H1 (cell line): ENCODE results near the gene AHDC1. TPM values are rescaled to one million over a fixed set of nuclear protein-coding genes. Genes with fewer than 3 reads are reported as not detected.
A peak's percentile ranks its signal among the peaks of the same experiment; 100 is the strongest.

Experiments used
- CTCF ChIA-PET: fragments of 300-600 bp; sonication (Branson Sonifier 250); formaldehyde crosslinking; loops from one replicate; lab custom pipeline; 2021; ENCODE audit not compliant: partially characterized antibody; lab: Charles Lee
- POLR2A ChIA-PET: fragments of 300-600 bp; sonication (Branson Sonifier 250); formaldehyde crosslinking; loops from one replicate; lab custom pipeline; 2021; ENCODE audit warnings: inconsistent platforms; ENCODE audit not compliant: partially characterized antibody; lab: Charles Lee
- DNase-seq, 2 experiments: peaks; one replicate each; pipeline versions ENCODE4 v3.0.0 to v3.0.0-alpha.2; 2010 to 2022; ENCODE audit warnings: low spot score in 2 of 2, low read depth in 1 of 2, mixed read lengths in 1 of 2
- FAIRE-seq: peaks from 2 replicates; lab custom pipeline; 2011; peaks lifted over from hg19 to GRCh38; lab: Jason Lieb, UNC
- H2AFZ ChIP-seq: 2 replicates; pipeline ENCODE4 v1.8.1; 2012; ENCODE audit warnings: low read length, inconsistent platforms
- H2AK5ac ChIP-seq: 2 replicates; pipeline ENCODE4 v1.6.1; 2013; ENCODE audit warnings: low read depth, low read length
- H2BK120ac ChIP-seq: replicated peaks from 2 replicates; pipeline ENCODE3; 2013; ENCODE audit warnings: low read depth, low read length, inconsistent platforms
- H2BK12ac ChIP-seq: 2 replicates; pipeline ENCODE4 v1.6.1; 2013; ENCODE audit warnings: low read depth, low read length
- H2BK15ac ChIP-seq: 2 replicates; pipeline ENCODE4 v1.6.1; 2013; ENCODE audit warnings: low read length
- H2BK20ac ChIP-seq: 2 replicates; pipeline ENCODE4 v1.6.1; 2013; ENCODE audit warnings: low read length
- H2BK5ac ChIP-seq: 2 replicates; pipeline ENCODE4 v1.6.1; 2013; ENCODE audit warnings: low read depth, low read length
- H3K14ac ChIP-seq: 2 replicates; pipeline ENCODE4 v1.6.1; 2013; ENCODE audit warnings: inconsistent platforms; ENCODE audit not compliant: insufficient read length
- H3K18ac ChIP-seq: 2 replicates; pipeline ENCODE4 v1.6.1; 2013; ENCODE audit warnings: low read length; ENCODE audit errors: extremely low read depth
- H3K23ac ChIP-seq: 2 replicates; pipeline ENCODE4 v1.6.1; 2013; ENCODE audit warnings: inconsistent platforms; ENCODE audit not compliant: insufficient read length
- H3K23me2 ChIP-seq: 2 replicates; pipeline ENCODE4 v1.6.1; 2013; ENCODE audit warnings: low read depth, low read length
- H3K27ac ChIP-seq: 2 replicates; pipeline ENCODE4 v1.6.1; 2011; ENCODE audit warnings: low read depth, low read length, inconsistent platforms
- H3K27me3 ChIP-seq, 4 experiments: replicated peaks in 1 of 4; 1 replicate in 1 of 4; 2 replicates in 3 of 4; pipeline versions ENCODE4 v1.6.1 to v1.8.1; 2011 to 2013; ENCODE audit warnings: low read length in 3 of 4, mild to moderate bottlenecking in 3 of 4, inconsistent platforms in 2 of 4, mixed read lengths in 2 of 4, moderate library complexity in 1 of 4; ENCODE audit not compliant: control insufficient read depth in 3 of 4, insufficient read depth in 3 of 4; ENCODE audit errors: extremely low read depth in 1 of 4
- H3K36me3 ChIP-seq, 4 experiments: 2 replicates each; pipeline versions ENCODE4 v1.6.1 to v1.8.1; 2011 to 2013; ENCODE audit warnings: mild to moderate bottlenecking in 4 of 4, low read length in 3 of 4, moderate library complexity in 2 of 4, control low read depth in 1 of 4, inconsistent platforms in 1 of 4; ENCODE audit not compliant: insufficient read depth in 4 of 4, control insufficient read depth in 2 of 4
- H3K4ac ChIP-seq: replicated peaks from 2 replicates; pipeline ENCODE3; 2013; ENCODE audit warnings: low read length, low read depth, mixed read lengths, inconsistent platforms; ENCODE audit not compliant: insufficient read length
- H3K4me1 ChIP-seq, 4 experiments: replicated peaks in 1 of 4; 1 replicate in 1 of 4; 2 replicates in 3 of 4; pipeline versions ENCODE4 v1.6.1 to v1.8.1; 2011 to 2013; ENCODE audit warnings: low read length in 3 of 4, inconsistent platforms in 2 of 4, mixed read lengths in 1 of 4; ENCODE audit not compliant: insufficient read depth in 4 of 4, control insufficient read depth in 3 of 4
- H3K4me2 ChIP-seq, 2 experiments: 2 replicates each; pipeline versions ENCODE4 v1.6.1 to v1.8.1; 2011 to 2013; ENCODE audit warnings: low read depth in 2 of 2, low read length in 2 of 2, control low read depth in 1 of 2, inconsistent platforms in 1 of 2, mild to moderate bottlenecking in 1 of 2; ENCODE audit not compliant: insufficient read depth in 1 of 2
- H3K4me3 ChIP-seq, 4 experiments: fragments of 200-600, 300-600 bp in 1 of 4; sonication (generic), shearing (Covaris generic), sonication (Bioruptor Twin) in 1 of 4; 2 replicates each; pipeline versions ENCODE4 v1.5.1 to v1.8.1; 2011 to 2016; ENCODE audit warnings: low read length in 4 of 4, low read depth in 3 of 4, control low read depth in 2 of 4, inconsistent platforms in 2 of 4, mild to moderate bottlenecking in 2 of 4, mixed read lengths in 1 of 4, moderate library complexity in 1 of 4; ENCODE audit not compliant: insufficient read depth in 2 of 4; ENCODE audit errors: extremely low read depth in 1 of 4
- H3K56ac ChIP-seq: replicated peaks from 2 replicates; pipeline ENCODE3; 2013; ENCODE audit warnings: low read depth, mild to moderate bottlenecking, mixed read lengths, low read length, inconsistent platforms; ENCODE audit not compliant: insufficient read length
- H3K79me1 ChIP-seq: 2 replicates; pipeline ENCODE4 v1.6.1; 2013; ENCODE audit warnings: low read depth, low read length, control low read depth
- H3K79me2 ChIP-seq, 2 experiments: 2 replicates each; pipeline versions ENCODE4 v1.6.1 to v1.8.1; 2012 to 2013; ENCODE audit warnings: low read length in 2 of 2, mild to moderate bottlenecking in 2 of 2, inconsistent platforms in 1 of 2; ENCODE audit not compliant: insufficient read depth in 2 of 2, control insufficient read depth in 1 of 2
- H3K9ac ChIP-seq, 4 experiments: replicated peaks in 1 of 4; 1 replicate in 1 of 4; 2 replicates in 3 of 4; pipeline versions ENCODE4 v1.6.1 to v1.8.1; 2011 to 2013; ENCODE audit warnings: low read depth in 3 of 4, low read length in 3 of 4, control low read depth in 2 of 4, mild to moderate bottlenecking in 2 of 4, moderate library complexity in 2 of 4, inconsistent platforms in 1 of 4; ENCODE audit errors: extremely low read depth in 1 of 4
- H3K9me3 ChIP-seq, 2 experiments: 2 replicates each; pipeline versions ENCODE4 v1.6.1 to v1.8.1; 2012 to 2013; ENCODE audit warnings: mild to moderate bottlenecking in 2 of 2, moderate library complexity in 2 of 2, control low read depth in 1 of 2, inconsistent platforms in 1 of 2, low read depth in 1 of 2, low read length in 1 of 2, mixed read lengths in 1 of 2; ENCODE audit not compliant: insufficient read depth in 2 of 2
- H4K20me1 ChIP-seq, 2 experiments: replicated peaks in 1 of 2; 2 replicates each; pipeline versions ENCODE3 to v1.8.1; 2011 to 2013; ENCODE audit warnings: inconsistent platforms in 2 of 2, low read length in 2 of 2, mild to moderate bottlenecking in 1 of 2; ENCODE audit not compliant: insufficient read depth in 2 of 2, control insufficient read depth in 1 of 2
- H4K5ac ChIP-seq: 2 replicates; pipeline ENCODE4 v1.6.1; 2013; ENCODE audit warnings: low read length, low read depth, mixed read lengths, inconsistent platforms; ENCODE audit not compliant: insufficient read length
- H4K8ac ChIP-seq: 2 replicates; pipeline ENCODE4 v1.8.0; 2013; ENCODE audit warnings: mild to moderate bottlenecking, moderate library complexity, low read length, inconsistent platforms; ENCODE audit not compliant: insufficient read depth; ENCODE audit errors: extremely low read depth
- H4K91ac ChIP-seq: replicated peaks from 2 replicates; pipeline ENCODE3; 2013; ENCODE audit warnings: low read length, mixed read lengths, inconsistent platforms; ENCODE audit not compliant: insufficient read length
- CBX5 ChIP-seq: fragments of 300-800, 300-1000 bp; sonication (generic); IDR thresholded peaks from 2 replicates; pipeline ENCODE4 v1.7.1; 2016; ENCODE audit warnings: antibody characterized with exemption, low read length, low read depth
- SP4 ChIP-seq: IDR thresholded peaks from 2 replicates; pipeline ENCODE4 v1.6.1; 2012; ENCODE audit warnings: low read length, inconsistent platforms
- SRF ChIP-seq: IDR thresholded peaks from 2 replicates; pipeline ENCODE4 v1.6.1; 2011; ENCODE audit warnings: mild to moderate bottlenecking, low read depth, low read length, moderate library complexity
- USF2 ChIP-seq: IDR thresholded peaks from 2 replicates; pipeline ENCODE4 v1.6.1; 2011; ENCODE audit warnings: low read length, improper control_type of control experiment
- WGBS, 2 experiments: shearing (Covaris generic) in 1 of 2; methylation state at CpG; one replicate each; pipeline versions ENCODE4 v1.1.6 to v1.1.7; 2013 to 2015; ENCODE audit warnings: low lambda C conversion rate in 2 of 2, mixed read lengths in 2 of 2, inconsistent platforms in 1 of 2, low coverage in 1 of 2, missing lambda C conversion rate in 1 of 2; ENCODE audit not compliant: insufficient replicate concordance in 2 of 2, insufficient coverage in 1 of 2, insufficient read length in 1 of 2; ENCODE audit errors: extremely low coverage in 1 of 2, missing lambda C conversion rate in 1 of 2; 5-methylcytosine and 5-hydroxymethylcytosine counted together
- polyA plus RNA-seq, 7 experiments: library from polyadenylated mRNA; depleted of rRNA in 3 of 7; stranded (reverse) in 5 of 7; unstranded in 2 of 7; fragments of >200 nt in 5 of 7; fragments of 200-250 nt in 2 of 7; gene quantifications; 1 replicate in 5 of 7; 2 replicates in 1 of 7; 4 replicates in 1 of 7; pipeline versions ENCODE4 v1.2.1 to v1.2.3, GENCODE V29; 2011 to 2013; ENCODE audit warnings: missing spikeins in 2 of 7, mixed read lengths in 2 of 7
- total RNA-seq: library from RNA; stranded (reverse); fragmentation: NEBNext Ultra II Directional; extraction: Animal tissue kit (Norgen Biotek cat#: 25700); gene quantifications from 2 replicates; pipeline ENCODE4 v1.2.1, GENCODE V29; 2021

The AHDC1 gene
- total and polyA plus RNA-seq, 2 of the 8 experiments (the other 6 are each of a cell fraction or from before 2014, with no cell fraction given), result 4.4 to 35.1 TPM

GRCh38 chr1:27630859-27631491 lies 27.0 kb upstream of the AHDC1 start:
- H4K91ac ChIP-seq, result no peak overlapping the region
- no peak overlapping the region for H3K56ac ChIP-seq
- DNase-seq (no peak), FAIRE-seq (no peak)
- no peak overlapping the region for H3K23ac ChIP-seq
- CTCF ChIA-PET, result interaction anchor here (0.8 to 5.3 kb wide), 8 partner anchors 9 to 243 kb away, joined by 3 to 49 read pairs (median 8); no protein-coding TSS in a partner anchor
- peak overlapping the region; percentile 52; the same call in 1 of the 2 replicates for H2BK5ac ChIP-seq
- no peak overlapping the region for H3K4me2 ChIP-seq
- H4K20me1 ChIP-seq, result no peaks in the 10 kb centered on the region
- H3K79me2 ChIP-seq, result no peaks in the 10 kb centered on the region
- 94% methylated on average over 5 of the region's 5 CpGs; no CpG with 5 or more reads in 1 of the 2 experiments for WGBS, 2 experiments
- H3K27ac ChIP-seq, result no peak overlapping the region
- H2BK15ac ChIP-seq, result no peak overlapping the region
- H3K9me3 ChIP-seq, result no peaks in the 10 kb centered on the region
- no peak overlapping the region for H3K4me3 ChIP-seq
- no peak overlapping the region; the same call in 1 of the 2 replicates for H3K18ac ChIP-seq
- H2BK20ac ChIP-seq, result no peak overlapping the region
- no peak overlapping the region; the same call in 1 of the 2 replicates for H4K8ac ChIP-seq
- no peaks in the 10 kb centered on the region for H3K79me1 ChIP-seq
- peaks cover 6% of the 10 kb centered on the region; the same call in 1 of the 2 replicates for H3K23me2 ChIP-seq
- H3K36me3 ChIP-seq, result no peaks in the 10 kb centered on the region
- POLR2A ChIA-PET, result no interaction called here
- H3K27me3 ChIP-seq, result peaks cover 19 to 36% (median 31%) of the 10 kb centered on the region in 4 experiments
- no peak overlapping the region for H4K5ac ChIP-seq
- H2BK120ac ChIP-seq, result no peak overlapping the region
- no peak overlapping the region for H2AK5ac ChIP-seq
- H3K4ac ChIP-seq, result no peak overlapping the region
- H3K9ac ChIP-seq, result no peak overlapping the region
- peak overlapping the region; percentile 68; the same call in 1 of the 2 replicates for H2BK12ac ChIP-seq
- peaks cover 0 to 12% (median 4%) of the 10 kb centered on the region in 4 experiments; a peak in 6 of 7 replicates for H3K4me1 ChIP-seq
- no peak overlapping the region for H2AFZ ChIP-seq
- H3K14ac ChIP-seq, result no peak overlapping the region
- TF ChIP-seq USF2, result no peak
- no peak for TF ChIP-seq SP4
- TF ChIP-seq SRF, result no peak
- no peak for TF ChIP-seq CBX5
